ENCODE measurements around the gene GATAD2A.

DNA sequence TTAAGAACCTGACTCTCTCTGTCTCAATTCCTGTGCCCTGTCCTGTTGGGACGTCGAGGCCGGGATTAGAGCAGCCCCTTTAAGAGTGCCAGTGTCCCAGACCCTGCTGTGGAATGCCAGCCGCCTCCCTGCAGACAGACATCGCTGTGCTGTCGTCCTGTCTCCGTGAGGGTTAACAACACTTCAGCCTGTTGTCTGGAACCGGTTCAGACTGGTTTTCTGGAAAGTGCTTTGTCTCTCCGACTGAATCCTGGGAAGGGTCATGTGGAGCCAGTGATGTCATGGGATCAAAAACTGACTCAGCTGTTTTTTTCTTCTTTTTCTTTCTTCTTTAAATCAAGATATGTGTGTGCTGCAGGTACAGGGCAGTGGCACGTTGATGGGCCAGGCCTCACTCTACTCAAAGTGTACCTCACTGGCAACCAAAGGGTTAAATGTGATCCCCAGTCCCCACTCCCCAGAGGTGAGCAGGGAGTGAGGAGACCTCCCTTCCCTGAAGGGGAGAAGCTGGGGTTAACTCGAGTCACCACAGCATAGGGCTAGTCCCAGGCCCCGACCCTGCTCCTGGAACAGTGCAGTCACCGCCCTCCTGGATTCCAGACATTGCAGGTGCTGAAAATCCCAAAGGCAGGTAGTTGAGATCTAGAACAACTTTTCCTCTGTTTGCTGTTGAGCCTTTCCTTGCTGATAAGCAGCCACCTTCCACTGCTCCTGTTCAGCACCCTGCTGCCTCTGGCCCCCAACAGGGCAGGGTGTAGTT, 59.0 kb downstream of the GATAD2A start:
- TF ChIP-seq, protein P1, sequence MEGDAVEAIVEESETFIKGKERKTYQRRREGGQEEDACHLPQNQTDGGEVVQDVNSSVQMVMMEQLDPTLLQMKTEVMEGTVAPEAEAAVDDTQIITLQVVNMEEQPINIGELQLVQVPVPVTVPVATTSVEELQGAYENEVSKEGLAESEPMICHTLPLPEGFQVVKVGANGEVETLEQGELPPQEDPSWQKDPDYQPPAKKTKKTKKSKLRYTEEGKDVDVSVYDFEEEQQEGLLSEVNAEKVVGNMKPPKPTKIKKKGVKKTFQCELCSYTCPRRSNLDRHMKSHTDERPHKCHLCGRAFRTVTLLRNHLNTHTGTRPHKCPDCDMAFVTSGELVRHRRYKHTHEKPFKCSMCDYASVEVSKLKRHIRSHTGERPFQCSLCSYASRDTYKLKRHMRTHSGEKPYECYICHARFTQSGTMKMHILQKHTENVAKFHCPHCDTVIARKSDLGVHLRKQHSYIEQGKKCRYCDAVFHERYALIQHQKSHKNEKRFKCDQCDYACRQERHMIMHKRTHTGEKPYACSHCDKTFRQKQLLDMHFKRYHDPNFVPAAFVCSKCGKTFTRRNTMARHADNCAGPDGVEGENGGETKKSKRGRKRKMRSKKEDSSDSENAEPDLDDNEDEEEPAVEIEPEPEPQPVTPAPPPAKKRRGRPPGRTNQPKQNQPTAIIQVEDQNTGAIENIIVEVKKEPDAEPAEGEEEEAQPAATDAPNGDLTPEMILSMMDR (IDR thresholded peaks at IDR 0.05; ENCODE audit: insufficient read depth, low read depth, low read length): no peak
- TF ChIP-seq EZH2 (IDR thresholded peaks at IDR 0.05; ENCODE audit: insufficient read depth, low read length): no peak

Data from astrocyte (in vitro differentiated cells and primary cell).